Lower lobe of right lung (tissue), 2 donors: ENCODE measurements around the gene TGFB1. TPM values are rescaled to one million over a fixed set of nuclear protein-coding genes. Genes with fewer than 3 reads are reported as not detected.

Experiments
- ATAC-seq, 2 donors: fragments of 200-7000 bp; cut with Tn5 transposase; one replicate each; pipeline ENCODE4 v1.9.1; 2020 to 2022; ENCODE audit warnings: mild to moderate bottlenecking in 2 of 2, moderate library complexity in 2 of 2
- DNase-seq: peaks from one replicate; pipeline ENCODE4 v3.0.0-alpha.2; 2020
- H3K27ac ChIP-seq: fragments of 200-600 bp; one replicate; pipeline ENCODE4 v1.8.0; 2022
- H3K27me3 ChIP-seq: fragments of 200-600 bp; one replicate; pipeline ENCODE4 v1.8.0; 2022; ENCODE audit warnings: low read depth
- H3K36me3 ChIP-seq: fragments of 200-600 bp; one replicate; pipeline ENCODE4 v1.8.0; 2022; ENCODE audit warnings: mild to moderate bottlenecking
- H3K4me1 ChIP-seq: fragments of 200-600 bp; one replicate; pipeline ENCODE4 v1.8.0; 2022
- H3K4me3 ChIP-seq: fragments of 200-600 bp; one replicate; pipeline ENCODE4 v1.8.0; 2022; ENCODE audit warnings: mild to moderate bottlenecking
- H3K9me3 ChIP-seq: fragments of 200-600 bp; one replicate; pipeline ENCODE4 v1.8.0; 2022
- intact Hi-C: fragments of 100-400 bp; cut with DNase I; formaldehyde crosslinking; loops from one replicate; pipeline ENCODE4 v1.11.0; 2022
- total RNA-seq: library from RNA; stranded (reverse); fragmentation: NEBNext Ultra II Directional; extraction: Animal tissue kit (Norgen Biotek cat#: 25700); gene quantifications from one replicate; pipeline ENCODE4 v1.2.1, GENCODE V29; 2021
- TF ChIP-seq, protein P1 (sequence below): fragments of 200-600 bp; IDR thresholded peaks from one replicate; pipeline ENCODE4 v1.8.0; 2022; ENCODE audit warnings: antibody characterized with exemption, mild to moderate bottlenecking
- donor health status: DM: no; HTN: yes; CAD: no; lungs with severe emphysema.

The TGFB1 gene
- total RNA-seq, 1 donor from 2014 or later, result 114 TPM

DNA sequence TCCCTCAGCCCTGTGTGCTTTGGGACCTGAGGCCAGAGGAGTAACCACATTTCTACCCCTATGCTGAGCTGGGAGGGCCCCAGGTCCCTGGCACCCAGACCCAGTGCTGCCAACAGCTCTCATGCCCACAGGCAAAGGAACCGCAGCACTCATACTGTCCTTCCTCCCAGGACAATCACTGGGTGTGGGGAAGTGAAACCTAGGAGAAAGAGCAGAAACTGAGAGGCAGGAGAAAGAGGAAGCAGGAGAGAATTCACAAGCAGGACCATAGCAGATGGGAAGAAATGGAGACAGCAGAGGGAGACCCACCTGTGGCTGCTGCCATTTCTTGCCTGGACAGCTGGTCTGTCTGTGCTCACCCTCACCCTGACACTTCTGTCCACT lies 24.9 kb downstream of the TGFB1 start:
- Histone ChIP-seq H3K27me3 (no peaks in the 10 kb centered on the region), H3K4me1 (peaks cover 58% of the 10 kb centered on the region), H3K27ac (peak overlapping the region; percentile 86), H3K36me3 (peaks cover 36% of the 10 kb centered on the region), H3K9me3 (no peaks in the 10 kb centered on the region), H3K4me3 (peak overlapping the region; percentile 45)
- intact Hi-C loops, result no loop called here
- no peak for DNase-seq
- TF ChIP-seq, protein P1, sequence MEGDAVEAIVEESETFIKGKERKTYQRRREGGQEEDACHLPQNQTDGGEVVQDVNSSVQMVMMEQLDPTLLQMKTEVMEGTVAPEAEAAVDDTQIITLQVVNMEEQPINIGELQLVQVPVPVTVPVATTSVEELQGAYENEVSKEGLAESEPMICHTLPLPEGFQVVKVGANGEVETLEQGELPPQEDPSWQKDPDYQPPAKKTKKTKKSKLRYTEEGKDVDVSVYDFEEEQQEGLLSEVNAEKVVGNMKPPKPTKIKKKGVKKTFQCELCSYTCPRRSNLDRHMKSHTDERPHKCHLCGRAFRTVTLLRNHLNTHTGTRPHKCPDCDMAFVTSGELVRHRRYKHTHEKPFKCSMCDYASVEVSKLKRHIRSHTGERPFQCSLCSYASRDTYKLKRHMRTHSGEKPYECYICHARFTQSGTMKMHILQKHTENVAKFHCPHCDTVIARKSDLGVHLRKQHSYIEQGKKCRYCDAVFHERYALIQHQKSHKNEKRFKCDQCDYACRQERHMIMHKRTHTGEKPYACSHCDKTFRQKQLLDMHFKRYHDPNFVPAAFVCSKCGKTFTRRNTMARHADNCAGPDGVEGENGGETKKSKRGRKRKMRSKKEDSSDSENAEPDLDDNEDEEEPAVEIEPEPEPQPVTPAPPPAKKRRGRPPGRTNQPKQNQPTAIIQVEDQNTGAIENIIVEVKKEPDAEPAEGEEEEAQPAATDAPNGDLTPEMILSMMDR, result no peak
- ATAC-seq, result peak; percentile 2 to 40

- DNase-seq, result no peak
- Histone ChIP-seq H3K4me3 (peak overlapping the region; percentile 45), H3K9me3 (no peaks in the 10 kb centered on the region), H3K27ac (peak overlapping the region; percentile 86), H3K36me3 (peaks cover 36% of the 10 kb centered on the region), H3K4me1 (peaks cover 63% of the 10 kb centered on the region), H3K27me3 (no peaks in the 10 kb centered on the region)
- intact Hi-C loops, result no loop called here
- ATAC-seq, result peak; percentile 2 to 12
- TF ChIP-seq, protein P1, result no peak
These were observed 25.4 kb downstream of the TGFB1 start for GRCh38 chr19:41328157-41328841.

GRCh38 chr19:41327576-41328156 lies 26.1 kb downstream of the TGFB1 start:
- ATAC-seq (peak; percentile 85 to 88), DNase-seq (peak; percentile 95)
- H3K36me3 ChIP-seq, result peaks cover 35% of the 10 kb centered on the region
- H3K27ac ChIP-seq, result peak overlapping the region; percentile 86
- TF ChIP-seq, protein P1, result no peak
- peak overlapping the region; percentile 45 for H3K4me3 ChIP-seq
- no peaks in the 10 kb centered on the region for H3K9me3 ChIP-seq
- no peaks in the 10 kb centered on the region for H3K27me3 ChIP-seq
- peaks cover 70% of the 10 kb centered on the region for H3K4me1 ChIP-seq
- intact Hi-C loops, result no loop called here

- TF ChIP-seq, protein P1, result no peak
- no peaks in the 10 kb centered on the region for H3K27me3 ChIP-seq
- H3K36me3 ChIP-seq, result peaks cover 35% of the 10 kb centered on the region
- H3K4me3 ChIP-seq, result peak overlapping the region; percentile 45
- ATAC-seq (no peak), DNase-seq (no peak)
- H3K4me1 ChIP-seq, result peaks cover 75% of the 10 kb centered on the region
- H3K27ac ChIP-seq, result peak overlapping the region; percentile 86
- no peaks in the 10 kb centered on the region for H3K9me3 ChIP-seq
- intact Hi-C loops, result no loop called here
These were observed 26.6 kb downstream of the TGFB1 start for GRCh38 chr19:41327076-41327575.

DNA sequence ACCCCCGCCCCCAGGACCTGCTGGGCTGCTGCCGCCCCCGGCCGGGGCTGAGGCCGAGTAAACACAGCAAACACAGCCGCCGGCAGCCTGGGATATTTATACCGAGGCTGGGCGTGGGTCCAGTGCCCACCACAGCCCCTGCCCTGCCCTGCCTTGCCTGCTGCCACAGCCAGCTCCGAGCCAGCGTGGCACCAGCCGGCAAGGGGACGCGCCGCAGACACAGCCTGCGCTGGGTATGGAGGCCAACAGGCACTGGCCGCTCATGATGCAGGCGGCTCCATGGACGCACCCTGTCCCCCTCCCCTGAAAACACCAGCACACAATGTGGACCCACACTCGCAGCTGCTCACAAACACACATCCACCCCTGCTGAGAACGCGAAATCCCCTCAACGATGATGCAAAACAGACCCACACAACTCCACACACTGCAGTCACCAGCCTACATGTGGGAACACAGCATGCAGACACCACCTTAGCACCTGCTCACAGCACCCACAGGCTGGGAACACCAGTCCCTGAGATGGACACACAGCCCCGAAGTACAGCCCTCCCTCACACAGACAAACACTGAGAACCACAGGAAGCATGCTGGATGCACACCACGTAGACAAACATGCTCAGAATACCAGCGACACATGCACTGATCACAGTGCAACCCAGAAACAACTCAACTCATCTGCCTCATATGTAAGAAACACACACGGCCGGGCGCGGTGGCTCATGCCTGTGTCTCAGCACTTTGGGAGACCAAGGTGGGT lies 27.6 kb downstream of the TGFB1 start:
- H3K4me3 ChIP-seq, result peak overlapping the region; percentile 45
- no peak for DNase-seq
- TF ChIP-seq, protein P1, result no peak
- H3K4me1 ChIP-seq, result peaks cover 85% of the 10 kb centered on the region
- peak overlapping the region; percentile 86 for H3K27ac ChIP-seq
- H3K27me3 ChIP-seq, result no peaks in the 10 kb centered on the region
- no peak for ATAC-seq
- no peaks in the 10 kb centered on the region for H3K9me3 ChIP-seq
- intact Hi-C loops, result no loop called here
- H3K36me3 ChIP-seq, result peaks cover 32% of the 10 kb centered on the region
